Hematopoietic multipotent progenitor cell treated with erythropoietin and hydrocortisone succinate and interleukin-3 and kit ligand, for 4 days (in vitro differentiated cells): ENCODE measurements around the gene APBA1.
A peak's percentile ranks its signal among the peaks of the same experiment; 100 is the strongest.
"Not testable (repeated sequence)": the region's sequence is repeated elsewhere in the genome, so short reads cannot be mapped to it uniquely, and the experiment has no call there.

Experiments used
- DNase-seq: peaks from one replicate; pipeline ENCODE4 v3.0.0-alpha.2; 2015

Gene APBA1

DNA sequence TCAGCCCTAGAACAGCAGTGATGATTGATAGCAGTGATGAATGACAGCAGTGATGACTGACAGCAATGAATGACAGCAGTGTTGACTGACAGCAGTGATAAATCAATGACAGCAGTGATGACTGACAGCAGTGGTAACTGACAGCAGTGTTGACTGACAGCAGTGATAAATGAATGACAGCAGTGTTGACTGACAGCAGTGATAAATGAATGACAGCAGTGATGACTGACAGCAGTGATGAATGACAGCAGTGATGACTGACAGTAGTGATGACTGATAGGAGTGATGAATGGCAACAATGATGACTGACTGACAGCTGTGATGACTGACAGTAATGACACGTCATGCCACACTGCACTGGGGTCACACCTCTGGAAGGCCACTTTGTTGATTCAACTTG, 240.4 kb downstream of the APBA1 start:
- DNase-seq = no peak

DNA sequence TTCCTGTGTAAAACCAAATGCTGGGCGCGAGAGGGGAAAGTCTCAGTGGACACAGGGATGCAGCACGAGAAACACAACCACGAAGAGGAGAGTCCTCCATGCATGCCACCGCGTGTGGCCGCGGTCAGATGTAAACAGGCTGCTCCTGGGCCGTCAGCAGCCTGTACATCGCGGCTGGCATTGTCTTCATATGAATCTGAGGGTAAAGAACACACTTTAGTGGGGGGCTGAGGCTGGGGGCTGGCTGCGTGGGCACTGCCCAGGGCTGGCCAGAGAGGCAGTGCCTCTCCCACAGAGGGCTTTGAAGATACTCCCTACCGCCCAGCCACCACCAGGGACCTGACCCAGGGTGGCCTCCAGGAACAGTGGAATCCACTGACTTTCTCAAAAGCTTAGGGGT, 241.0 kb downstream of the APBA1 start:
- DNase-seq = no peak

DNA sequence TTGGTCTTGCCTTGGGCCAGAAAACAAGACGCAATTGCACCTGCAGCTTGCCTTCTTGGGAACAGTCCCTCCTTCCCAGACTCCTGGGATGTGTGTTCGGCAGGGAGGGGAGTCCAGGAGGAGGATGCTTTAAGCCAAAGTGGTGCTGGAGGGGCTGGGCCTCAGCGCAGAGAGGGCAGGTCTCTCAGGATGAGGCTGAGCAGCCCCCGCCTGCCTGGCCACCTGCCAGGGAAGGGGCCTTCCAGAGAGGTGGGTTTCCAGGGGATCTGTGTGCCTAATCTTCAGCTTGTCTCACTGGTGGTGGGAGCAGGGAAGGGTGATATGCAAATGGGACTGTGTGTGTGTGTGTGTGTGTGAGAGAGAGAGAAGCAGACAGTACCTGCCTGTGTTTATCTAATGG, 242.0 kb downstream of the APBA1 start:
- DNase-seq = no peak

DNA sequence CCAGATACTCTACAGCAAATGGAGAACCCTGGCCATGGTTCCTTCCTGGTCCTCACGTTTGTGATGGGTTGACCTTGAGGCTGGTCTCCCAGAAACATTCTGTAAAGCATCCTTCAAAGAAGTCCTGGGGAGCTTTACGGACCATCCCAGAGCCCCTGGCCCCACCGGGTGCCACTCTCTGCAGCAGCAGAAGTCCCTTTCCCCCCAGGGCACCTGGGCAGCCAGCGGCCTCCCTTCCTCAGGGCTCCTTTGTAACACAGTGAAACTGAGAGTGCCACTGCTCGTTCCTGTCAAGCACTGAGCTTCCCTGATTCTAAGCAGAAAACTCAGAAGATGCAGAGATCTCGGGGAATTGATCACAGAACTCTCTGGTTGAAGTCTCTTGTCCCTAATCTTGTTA, 242.9 kb downstream of the APBA1 start:
- DNase-seq = no peak

DNA sequence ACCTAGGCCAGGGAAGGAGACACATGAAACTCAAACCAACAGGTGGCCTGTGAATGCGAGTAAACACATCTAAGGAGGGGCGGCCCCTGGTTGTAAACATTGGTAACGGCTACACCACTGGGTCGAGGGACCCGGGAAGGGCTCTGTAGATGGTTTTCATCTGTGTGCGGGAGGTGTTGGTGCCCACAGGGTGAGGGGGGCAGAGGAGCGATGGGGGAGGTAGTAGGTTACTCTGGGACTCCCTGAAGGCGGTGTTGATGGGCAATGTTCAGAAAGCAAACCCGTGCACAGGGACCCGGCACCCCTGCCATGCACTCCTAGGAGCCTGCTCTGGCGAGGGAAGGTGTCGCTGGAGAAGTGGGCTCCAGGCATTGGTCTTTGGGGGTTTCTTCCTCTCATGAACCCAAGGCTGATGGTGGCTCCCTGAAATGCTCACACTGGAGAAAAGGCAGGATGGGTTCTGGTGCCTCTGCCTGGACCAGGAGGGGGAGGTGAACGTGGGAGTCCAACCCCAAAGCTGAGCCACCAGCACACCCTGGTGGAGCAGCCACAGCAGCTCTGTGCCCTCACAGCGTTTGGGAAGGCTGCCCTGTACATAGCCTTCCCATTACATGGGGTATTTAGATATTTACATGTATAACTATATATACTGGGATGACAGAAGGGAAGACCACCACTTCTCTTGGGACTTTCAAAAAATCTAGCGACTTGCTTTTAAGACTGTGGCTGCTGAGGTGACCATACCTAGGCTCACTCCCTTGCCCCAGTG, 244.0 kb downstream of the APBA1 start:
- no peak for DNase-seq

DNA sequence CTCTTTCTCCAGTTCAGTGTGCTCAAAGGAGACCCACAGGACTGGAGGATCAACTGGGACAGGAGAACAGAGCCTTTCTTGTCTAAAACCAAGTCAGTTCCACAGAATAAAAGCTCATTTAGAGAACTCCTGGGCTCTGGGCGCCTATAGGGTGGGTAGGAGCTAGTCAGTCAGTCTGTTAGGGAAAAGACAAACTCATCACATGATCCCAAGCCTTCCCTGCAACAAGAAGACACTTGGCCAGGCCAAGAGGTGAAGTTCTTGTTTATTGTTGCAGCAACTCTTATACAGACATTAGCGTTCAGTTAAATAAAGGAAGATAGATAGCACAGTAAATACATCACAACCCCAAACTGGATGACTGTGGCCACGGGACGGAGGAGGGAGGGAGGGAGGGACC, 244.9 kb downstream of the APBA1 start:
- DNase-seq = no peak

DNA sequence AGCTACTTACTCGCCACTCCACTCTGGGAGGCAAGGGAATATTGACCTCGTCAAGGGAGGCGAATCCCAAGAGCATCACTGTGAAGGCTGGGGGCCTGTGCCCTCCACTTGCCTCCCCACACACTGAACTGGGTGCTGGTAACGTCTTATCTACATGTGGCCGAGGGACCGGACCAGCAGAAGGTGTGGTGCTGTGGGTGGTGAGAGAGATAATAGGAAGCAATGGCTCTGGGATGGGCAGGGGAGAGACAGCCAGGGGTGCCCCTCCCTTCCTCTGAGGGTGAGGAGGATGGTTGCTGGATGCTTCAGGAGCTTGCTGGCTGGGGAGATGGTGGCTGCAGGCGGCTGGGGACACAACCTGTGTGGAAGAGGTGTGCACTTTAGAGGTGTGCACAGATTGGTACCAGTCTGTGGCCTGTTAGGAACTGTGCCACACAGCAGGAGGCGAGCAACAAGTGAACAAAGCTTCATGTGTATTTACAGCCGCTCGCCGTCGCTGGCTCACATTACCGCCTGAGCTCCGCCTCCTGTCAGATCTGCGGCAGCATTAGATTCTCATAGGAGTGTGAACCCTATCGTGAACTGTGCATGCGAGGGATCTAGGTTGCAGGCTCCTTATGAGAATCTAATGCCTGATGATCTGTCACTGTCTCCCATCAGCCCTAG, 246.9 kb downstream of the APBA1 start:
- peak; percentile 41 for DNase-seq

DNA sequence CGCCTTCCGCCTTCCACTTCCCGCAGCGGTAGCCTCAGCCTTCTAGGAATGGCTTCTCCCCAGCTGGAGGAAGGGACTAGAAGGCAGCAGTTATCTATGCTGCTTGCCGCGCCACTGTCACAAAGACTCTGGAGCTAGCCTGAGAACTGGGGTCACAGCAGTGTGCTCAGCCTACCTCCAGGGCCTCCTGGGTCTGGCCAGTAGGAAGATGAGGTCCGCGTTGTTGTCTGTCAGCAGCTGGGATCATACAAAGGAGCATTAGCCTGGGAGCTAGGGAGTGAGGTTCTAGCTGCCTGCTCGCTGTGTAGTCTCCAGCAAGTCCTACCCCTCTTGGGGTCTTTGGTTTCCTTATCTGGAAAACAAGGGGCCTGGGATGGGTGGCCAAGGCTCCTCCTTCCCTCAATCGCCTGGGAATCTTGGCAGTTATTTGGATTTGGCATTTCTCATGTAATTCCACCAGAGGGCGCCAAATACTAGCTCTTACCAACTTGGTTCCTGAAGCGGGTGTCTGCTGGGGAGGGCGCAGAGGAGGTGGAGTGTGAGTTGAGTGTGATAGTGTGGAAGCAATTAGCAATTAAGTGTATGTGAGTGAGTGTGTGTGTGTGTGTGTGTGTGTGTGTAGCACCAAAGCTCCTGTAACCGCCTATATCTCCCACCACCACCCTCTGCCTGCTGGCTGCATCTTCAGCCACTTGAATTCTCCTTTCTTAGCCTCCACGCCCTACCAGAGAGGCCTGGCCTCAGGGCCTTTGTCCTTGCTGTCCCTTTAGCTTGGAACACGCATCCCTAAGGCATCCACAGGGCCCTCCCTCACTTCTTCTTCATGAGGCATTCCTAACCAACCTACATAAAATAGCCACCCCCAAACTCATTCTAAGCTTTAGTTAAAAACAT, 250.0 kb downstream of the APBA1 start:
- DNase-seq = peak; percentile 76

DNA sequence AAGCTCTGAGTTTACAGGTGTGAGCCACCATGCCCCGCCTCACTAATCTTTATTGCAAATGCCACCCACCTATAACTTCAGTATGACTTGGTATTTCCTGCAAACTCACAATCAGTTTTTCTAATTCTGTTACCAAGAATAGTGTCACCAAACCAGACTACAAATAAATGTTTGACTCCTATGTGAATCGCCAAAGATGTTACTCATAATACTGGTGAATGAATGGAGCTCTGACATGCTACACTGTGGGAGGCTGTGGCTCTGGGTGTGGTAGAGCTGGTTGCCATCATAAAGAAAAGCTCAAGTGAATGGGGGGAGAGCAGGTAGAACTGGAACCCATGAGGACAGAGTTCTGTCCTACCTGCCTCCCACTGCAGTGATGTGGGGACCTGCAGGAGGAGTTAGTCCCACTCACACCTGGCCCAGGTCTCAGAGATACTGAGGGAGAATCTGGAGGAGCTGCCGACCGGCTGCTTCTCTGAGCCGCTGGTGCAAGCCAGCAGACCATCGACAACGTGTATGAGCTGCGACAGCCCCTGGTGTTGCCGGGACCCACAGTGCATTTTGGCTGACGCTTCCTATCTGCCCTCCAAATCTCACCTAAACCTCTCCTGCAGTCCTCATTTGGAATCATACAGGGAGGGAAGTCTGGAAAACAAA, 251.4 kb downstream of the APBA1 start:
- no peak for DNase-seq

DNA sequence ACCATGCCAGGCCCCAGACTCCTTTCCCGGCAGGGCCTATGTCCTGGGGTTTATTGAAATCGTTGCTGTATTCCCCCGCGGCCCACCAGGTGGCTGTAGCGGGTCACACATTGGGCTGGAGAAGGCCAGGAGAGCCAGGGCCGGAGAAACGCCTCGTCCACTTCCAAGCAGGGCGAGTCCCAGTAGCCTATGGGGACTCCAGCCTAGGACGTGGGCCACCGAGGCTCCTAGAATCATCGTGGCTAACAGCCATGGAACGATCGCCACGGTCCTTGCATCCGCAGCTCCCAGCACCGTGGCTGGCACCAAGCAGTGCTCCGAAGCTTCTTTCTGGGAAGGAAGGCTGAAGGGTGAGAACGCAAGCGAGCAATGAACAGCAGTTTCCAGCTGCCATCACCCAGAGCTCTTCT, 259.4 kb downstream of the APBA1 start:
- peak; percentile 58 for DNase-seq

DNA sequence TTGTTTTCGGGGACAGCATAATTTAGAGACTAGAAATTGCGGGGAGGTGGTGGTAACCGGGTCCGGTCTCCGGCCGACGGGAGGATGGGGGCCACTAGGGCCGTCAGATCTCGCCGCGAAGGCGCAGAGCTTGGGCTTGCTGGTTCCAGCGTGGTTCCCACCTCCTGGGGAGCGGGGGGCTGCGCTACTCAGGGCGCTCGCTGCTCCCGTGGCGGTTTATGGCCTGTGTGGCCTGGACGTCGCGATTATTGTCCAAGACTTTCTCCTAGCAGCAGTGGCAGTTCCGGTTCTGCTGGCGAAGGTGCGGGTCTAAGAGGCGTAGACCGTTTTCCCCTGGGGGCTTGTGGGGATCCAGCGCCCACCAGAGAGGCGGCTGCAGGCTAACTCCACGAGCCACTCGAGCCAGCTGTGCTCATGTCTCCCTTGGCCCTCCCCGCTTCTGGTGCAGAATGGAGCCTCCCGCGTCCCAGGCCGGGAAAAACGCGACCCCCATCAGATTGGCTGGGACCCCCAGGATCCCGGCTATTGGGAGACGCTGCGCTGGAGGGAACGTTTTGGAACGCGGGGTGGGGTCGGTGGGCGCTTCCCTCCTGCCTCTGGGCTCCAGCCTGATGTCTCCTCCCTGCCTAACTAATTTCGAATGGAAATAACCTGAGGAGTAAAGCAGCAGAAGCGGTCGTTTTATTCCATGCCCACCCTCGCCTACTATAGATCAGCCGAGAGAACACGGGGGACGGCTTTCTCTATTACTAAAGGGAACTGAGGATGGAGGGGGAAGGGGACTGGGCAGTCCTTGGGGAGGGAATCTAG, 260.0 kb downstream of the APBA1 start:
- DNase-seq = no peak

DNA sequence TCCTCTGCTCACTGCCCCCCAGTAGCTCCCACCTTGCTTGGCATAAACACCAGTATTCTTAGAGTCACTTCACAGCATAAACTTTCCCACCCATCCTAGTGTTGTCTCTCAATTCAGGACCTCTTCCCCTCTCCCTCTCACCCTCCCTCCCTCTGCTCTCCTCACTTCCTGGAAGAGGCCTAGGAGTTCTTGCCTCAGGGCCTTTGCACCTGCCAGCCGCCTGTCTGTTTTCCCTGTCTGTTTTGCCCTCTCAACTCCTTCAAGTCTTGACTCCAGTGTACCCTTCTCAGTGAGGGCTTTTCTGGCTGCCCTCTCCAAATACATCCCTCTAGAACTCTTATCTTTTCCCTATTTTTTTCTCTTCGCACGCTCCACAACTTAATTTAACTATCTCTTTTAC, 260.9 kb downstream of the APBA1 start:
- DNase-seq = no peak

DNA sequence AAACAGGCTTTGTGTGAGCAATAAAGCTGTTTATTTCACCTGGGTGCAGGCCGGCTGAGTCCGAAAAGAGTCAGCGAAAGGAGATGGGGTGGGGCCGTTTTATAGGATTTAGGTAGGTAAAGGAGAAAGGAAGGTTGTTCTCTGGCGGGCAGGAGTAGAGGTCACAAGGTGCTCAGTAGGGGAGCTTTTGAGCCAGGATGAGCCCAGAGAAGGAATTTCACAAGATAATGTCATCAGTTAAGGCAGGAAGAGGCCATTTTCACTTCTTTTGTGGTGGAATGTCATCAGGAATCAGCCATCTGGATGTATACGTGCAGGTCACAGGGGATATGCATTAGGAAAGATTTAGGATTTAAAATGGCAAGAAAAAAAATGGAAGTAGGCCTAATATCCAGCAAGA, 262.2 kb downstream of the APBA1 start:
- DNase-seq = not testable (repeated sequence)

DNA sequence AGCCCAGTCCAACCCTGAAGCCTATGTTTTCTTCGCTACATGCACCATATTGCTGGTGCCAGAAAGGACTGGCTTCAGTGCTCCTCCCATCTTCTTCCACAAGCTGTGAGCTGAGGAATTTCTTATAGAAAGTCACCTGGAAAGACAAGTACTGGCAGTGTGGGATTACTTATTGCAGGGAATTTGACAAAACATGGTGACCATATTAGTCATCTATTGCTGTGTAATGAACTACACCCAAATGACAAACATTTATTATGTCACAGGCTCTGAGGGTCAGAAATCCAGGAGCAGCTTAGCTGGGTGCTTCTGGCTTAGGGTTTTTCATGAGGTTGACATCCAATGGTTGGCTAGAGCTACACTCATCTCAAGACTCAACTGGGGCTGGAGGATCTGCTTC, 271.7 kb downstream of the APBA1 start:
- DNase-seq = no peak

DNA sequence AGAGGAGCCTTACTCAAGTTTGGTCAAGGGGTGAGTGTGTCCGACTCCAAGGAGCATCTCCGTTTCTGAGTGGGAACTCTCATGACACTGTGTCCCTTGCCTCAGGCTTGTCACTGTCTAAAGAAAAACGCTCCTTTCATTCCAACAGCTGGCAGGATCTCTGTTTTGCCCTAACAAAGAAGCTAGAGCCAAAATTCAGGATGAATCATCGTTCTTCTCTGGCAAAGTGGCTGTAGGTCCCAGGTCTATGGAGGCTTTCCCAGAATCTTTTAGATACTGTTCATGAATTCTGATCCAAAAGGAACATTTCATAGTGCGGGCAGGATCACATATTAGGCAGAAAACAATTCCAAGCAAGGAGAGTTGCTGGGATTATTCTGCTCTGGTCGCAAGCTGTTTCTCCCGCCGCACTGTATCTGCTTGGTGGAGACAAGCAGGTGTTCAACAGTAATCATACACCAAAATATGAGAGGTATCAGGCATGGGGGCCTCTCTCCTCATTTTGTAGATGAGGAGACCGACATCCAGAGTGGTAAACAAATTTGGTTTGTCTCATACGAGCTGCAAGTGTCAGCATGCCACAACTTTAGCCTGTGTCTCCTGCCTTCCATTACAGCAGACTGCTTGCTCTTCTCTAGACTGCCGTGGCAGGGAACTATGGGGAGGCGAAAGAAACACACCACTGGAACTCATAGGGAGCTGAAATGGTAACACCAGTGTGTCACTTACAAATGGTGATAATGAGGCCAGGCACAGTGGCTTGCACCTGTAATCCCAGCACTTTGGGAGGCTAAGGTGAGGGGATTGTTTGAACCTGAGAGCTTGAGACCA, 274.6 kb downstream of the APBA1 start:
- DNase-seq = no peak

DNA sequence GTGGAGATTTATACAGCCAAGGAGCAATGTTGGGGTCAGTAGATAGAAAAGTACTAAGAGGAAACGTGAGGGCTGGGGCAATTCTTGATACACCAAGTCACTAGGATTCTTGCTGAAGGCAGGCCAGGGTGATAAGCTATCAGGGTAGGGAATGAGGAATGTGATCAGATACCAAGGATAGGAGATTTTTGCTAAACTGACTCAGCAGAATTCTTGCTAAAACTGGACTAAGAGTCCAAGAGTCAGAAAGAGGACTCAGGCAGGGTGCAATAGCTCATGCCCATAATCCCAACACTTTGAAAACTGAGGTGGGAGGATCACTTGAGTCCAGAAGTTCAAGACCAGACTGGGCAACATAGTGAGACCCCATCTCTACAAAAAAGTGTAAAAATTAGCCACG, 275.4 kb downstream of the APBA1 start:
- no peak for DNase-seq

DNA sequence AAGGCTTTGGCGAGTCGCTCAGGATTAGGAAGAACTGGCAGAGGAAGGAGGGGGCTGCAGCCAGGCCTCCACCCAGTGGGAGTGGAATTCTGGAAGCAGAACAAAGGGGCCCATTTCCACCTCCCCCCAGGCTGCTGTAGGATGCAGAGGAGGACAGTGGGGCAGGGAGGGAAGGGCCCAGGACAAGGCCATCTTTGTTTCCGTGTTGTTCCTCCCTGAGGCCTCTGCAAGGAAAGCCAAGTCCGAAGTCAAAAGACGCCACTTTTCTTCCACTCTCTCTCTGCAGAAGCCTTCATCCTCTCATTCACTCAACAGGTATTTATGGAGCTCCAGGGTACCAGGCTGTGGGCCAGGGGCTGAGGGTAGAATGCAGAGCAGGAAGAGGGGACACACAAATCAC, 276.5 kb downstream of the APBA1 start:
- no peak for DNase-seq

DNA sequence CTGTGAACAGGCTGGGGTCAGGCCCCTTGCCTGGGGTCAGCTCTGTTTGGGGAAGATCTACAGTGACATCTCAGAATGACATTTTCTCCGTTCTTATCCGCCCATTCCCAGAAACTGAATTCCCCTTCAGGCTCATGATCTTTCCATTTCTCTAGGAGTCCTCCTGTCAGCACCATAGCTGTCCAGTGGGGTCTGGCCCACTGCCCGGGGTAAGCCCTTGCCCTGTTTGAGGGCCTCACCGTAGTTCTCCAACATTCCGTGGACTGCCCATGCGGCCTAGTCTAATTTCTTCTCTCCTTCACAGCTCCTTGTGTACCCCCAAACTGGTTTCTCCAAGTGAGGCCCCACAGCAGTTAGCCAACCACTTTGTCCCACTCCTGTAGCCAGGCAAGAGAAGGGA, 278.7 kb downstream of the APBA1 start:
- DNase-seq = no peak

DNA sequence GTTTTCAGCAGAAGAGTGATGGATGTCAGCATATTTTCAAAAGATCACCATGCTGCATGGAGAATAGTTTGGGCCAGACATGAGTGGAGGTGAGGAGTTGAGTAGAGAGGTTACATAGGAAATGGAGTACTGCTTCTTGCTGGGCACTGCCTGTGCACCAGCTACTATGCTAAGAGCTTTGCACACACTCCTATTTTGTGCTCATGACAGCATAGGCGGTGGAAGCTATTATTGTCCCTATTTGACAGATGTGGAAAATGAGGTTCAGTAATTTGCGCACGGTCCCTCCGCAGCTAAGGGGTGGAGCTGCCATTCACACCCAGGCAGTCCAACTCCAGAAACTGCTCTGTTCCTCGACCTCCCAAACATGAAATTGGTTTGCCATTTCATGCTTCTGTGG, 279.3 kb downstream of the APBA1 start:
- DNase-seq = no peak

DNA sequence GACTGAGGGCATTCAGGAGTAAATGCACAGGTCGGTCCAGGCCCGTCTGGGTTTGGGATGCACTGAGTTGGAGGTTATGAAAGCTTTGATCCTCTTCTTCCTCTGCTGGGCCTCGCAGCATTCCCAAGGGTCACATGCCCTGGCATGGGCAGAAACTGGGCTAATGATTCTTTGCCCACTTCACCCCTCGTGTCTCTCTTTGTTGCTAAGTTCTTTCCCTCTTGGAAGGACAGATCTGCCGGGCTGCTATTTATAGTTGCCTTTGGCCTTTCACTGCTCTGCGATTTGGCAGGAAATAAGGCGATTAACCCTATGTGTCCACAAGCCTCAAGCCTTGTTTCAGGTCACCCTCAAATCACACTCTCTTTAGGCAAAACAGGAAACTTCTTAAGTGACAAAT, 280.2 kb downstream of the APBA1 start:
- no peak for DNase-seq

DNA sequence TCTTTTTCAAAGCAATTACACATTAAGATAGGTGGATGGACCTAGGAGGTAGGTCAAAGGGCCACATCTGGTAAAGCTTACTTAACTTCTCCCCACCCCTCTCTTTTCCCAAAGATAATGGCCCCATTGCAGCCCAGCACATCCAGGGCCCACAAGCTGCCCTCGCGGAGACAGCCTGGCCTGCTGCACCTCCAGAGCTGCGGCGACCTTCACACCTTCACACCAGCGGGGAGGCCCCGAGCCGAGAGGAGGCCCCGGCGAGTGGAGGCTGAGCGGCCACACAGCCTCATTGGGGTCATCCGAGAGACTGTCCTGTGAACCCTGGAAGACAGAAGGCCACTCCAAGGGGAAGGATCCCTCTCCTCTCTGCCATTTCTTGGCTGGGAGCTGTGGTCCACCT, 280.7 kb downstream of the APBA1 start:
- no peak for DNase-seq
